Measurements from ENCODE around the gene CAMTA2. TPM values are rescaled to one million over a fixed set of nuclear protein-coding genes. Genes with fewer than 3 reads are reported as not detected.

Gene CAMTA2
- total and polyA plus RNA-seq, 2 donors from 2014 or later = 40.1 to 47.1 TPM

DNA sequence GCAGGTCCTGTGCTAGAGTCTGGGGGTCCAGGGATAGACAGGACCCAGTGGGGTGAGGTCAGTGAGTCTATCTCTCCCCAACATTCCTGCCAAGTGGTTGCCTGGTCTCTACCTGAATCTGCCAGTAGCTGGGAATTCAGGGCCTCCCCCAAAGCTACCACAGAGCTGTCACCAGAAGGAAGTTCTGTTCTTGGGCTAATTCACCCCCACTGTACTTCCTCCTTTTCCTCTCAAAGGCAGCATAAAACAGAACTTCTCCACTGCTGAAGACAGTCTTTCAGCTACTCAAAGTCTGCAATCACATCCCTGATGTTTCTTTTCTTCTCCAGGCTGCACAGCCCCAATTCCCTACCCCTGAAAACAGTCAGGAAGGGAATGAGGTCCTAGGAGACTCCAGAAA, 8.7 kb downstream of the CAMTA2 start:
- no peaks in the 10 kb centered on the region for H3K27me3 ChIP-seq (ENCODE audit: control insufficient read depth, insufficient read depth, low read length)
- H3K27ac ChIP-seq (ENCODE audit: low read depth in 2 of 2, low read length in 2 of 2) = no peak overlapping the region
- H3K36me3 ChIP-seq (ENCODE audit: control insufficient read depth in 2 of 3, insufficient read depth in 3 of 3, low read length in 3 of 3) = peaks cover 0 to 39% (median 31%) of the 10 kb centered on the region in 3 donors
- intact Hi-C loops (cut with DNase I) = no loop called here
- TF ChIP-seq, protein P1, sequence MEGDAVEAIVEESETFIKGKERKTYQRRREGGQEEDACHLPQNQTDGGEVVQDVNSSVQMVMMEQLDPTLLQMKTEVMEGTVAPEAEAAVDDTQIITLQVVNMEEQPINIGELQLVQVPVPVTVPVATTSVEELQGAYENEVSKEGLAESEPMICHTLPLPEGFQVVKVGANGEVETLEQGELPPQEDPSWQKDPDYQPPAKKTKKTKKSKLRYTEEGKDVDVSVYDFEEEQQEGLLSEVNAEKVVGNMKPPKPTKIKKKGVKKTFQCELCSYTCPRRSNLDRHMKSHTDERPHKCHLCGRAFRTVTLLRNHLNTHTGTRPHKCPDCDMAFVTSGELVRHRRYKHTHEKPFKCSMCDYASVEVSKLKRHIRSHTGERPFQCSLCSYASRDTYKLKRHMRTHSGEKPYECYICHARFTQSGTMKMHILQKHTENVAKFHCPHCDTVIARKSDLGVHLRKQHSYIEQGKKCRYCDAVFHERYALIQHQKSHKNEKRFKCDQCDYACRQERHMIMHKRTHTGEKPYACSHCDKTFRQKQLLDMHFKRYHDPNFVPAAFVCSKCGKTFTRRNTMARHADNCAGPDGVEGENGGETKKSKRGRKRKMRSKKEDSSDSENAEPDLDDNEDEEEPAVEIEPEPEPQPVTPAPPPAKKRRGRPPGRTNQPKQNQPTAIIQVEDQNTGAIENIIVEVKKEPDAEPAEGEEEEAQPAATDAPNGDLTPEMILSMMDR (IDR thresholded peaks at IDR 0.05; ENCODE audit: borderline replicate concordance, extremely low read depth, insufficient read depth) = no peak
- DNase-seq (no peak), FAIRE-seq (no peak)
- peaks cover 0 to 5% (median 2%) of the 10 kb centered on the region in 3 donors for H3K4me1 ChIP-seq (ENCODE audit: control insufficient read depth in 2 of 3, insufficient read depth in 2 of 3, low read depth in 1 of 3, low read length in 3 of 3)
- no peak overlapping the region for H3K9ac ChIP-seq (ENCODE audit: low read length in 3 of 3)
- H3K9me3 ChIP-seq (ENCODE audit: control insufficient read depth in 2 of 3, insufficient read depth in 1 of 3, low read length in 3 of 3) = no peaks in the 10 kb centered on the region
- H3K4me3 ChIP-seq (ENCODE audit: low read length in 3 of 3) = no peak overlapping the region

DNA sequence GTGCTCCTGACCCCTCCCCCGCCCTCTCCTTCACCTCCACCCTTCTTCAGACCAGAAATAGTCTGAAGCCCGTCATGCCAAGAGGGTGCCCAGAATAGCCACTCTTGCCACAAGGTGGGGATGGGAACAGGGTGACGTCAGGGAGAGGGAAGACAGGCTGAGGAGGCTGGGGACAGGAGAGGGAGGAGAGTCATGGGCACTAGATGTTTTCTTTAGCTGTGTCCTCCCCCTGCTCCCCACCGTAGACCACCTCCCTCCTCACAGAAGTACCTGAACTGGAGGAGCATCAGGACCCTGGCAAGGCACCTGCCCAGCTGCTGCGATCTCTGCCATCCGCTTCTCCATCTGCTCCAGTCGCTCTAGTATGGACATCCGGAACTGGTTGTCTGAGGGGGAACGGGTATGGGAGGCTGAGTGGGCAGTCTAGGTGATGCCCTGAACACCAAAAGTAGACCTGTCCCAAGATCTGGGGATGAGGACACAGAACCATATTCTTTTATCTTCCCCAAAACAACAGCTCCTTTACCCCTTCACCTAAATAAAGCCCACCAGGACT, 13.3 kb downstream of the CAMTA2 start:
- intact Hi-C loops (cut with DNase I) = no loop called here
- H3K9ac ChIP-seq (ENCODE audit: low read length in 3 of 3) = no peak overlapping the region
- no peak overlapping the region for H3K4me3 ChIP-seq (ENCODE audit: low read length in 3 of 3)
- H3K27me3 ChIP-seq (ENCODE audit: control insufficient read depth, insufficient read depth, low read length) = no peaks in the 10 kb centered on the region
- peak in 1 of 5 donors; percentile 40 for DNase-seq
- TF ChIP-seq, protein P1 (IDR thresholded peaks at IDR 0.05; ENCODE audit: borderline replicate concordance, extremely low read depth, insufficient read depth) = no peak
- H3K4me1 ChIP-seq (ENCODE audit: control insufficient read depth in 2 of 3, insufficient read depth in 2 of 3, low read depth in 1 of 3, low read length in 3 of 3) = peaks cover 3 to 14% (median 4%) of the 10 kb centered on the region in 3 donors
- H3K36me3 ChIP-seq (ENCODE audit: control insufficient read depth in 2 of 3, insufficient read depth in 3 of 3, low read length in 3 of 3) = peaks cover 0 to 38% (median 27%) of the 10 kb centered on the region in 3 donors
- FAIRE-seq = no peak
- no peaks in the 10 kb centered on the region for H3K9me3 ChIP-seq (ENCODE audit: control insufficient read depth in 2 of 3, insufficient read depth in 1 of 3, low read length in 3 of 3)
- H3K27ac ChIP-seq (ENCODE audit: low read depth in 2 of 2, low read length in 2 of 2) = no peak overlapping the region

DNA sequence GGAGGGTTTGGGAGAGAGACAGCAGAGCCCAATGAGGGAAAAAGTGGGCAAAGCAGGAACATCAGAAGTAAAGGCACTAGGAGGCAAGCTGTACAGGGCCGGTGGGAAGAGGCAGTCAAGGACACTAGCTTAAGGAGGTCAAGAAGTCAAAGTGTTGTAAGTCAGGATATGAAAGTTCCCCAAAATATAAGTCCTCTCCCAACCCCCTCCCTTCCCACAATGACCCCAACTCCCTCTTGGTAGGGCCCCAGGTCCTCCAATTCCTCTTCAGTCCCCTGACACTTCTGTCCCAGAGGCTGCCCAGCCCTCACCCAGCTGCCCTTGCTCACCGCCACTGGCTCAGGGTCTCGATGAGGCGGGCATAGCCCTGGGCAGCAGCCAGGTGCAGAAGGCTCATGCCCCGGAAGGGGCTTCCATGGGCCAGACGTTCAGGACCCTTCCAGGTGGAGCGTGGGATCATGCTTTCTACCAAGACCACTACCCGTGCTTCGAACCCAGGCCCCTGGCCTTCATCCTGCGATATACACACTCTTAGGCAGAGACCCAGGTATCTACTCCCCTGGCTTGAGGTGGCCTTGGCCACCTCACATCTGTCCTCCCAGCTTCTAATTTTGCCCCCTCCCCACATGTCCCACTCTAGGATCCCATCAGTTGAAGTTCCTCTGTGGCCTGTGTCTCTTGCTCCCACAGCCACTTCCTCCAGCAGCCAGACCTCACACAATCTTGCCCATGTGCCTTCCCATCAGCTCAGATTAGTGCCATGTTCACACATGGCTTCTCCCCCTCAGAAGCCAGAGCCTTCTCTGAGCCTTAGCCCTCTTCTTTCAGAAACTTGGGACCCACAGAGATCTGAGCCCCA, 14.0 kb downstream of the CAMTA2 start:
- Histone ChIP-seq H3K9ac (ENCODE audit: low read length in 3 of 3) (no peak overlapping the region), H3K9me3 (ENCODE audit: control insufficient read depth in 2 of 3, insufficient read depth in 1 of 3, low read length in 3 of 3) (no peaks in the 10 kb centered on the region), H3K4me3 (ENCODE audit: low read length in 3 of 3) (no peak overlapping the region), H3K27me3 (ENCODE audit: control insufficient read depth, insufficient read depth, low read length) (no peaks in the 10 kb centered on the region), H3K27ac (ENCODE audit: low read depth in 2 of 2, low read length in 2 of 2) (no peak overlapping the region), H3K36me3 (ENCODE audit: control insufficient read depth in 2 of 3, insufficient read depth in 3 of 3, low read length in 3 of 3) (peaks cover 0 to 33% (median 24%) of the 10 kb centered on the region in 3 donors), H3K4me1 (ENCODE audit: control insufficient read depth in 2 of 3, insufficient read depth in 2 of 3, low read depth in 1 of 3, low read length in 3 of 3) (peaks cover 3 to 19% (median 4%) of the 10 kb centered on the region in 3 donors)
- TF ChIP-seq, protein P1 (IDR thresholded peaks at IDR 0.05; ENCODE audit: borderline replicate concordance, extremely low read depth, insufficient read depth) = no peak
- no peak for FAIRE-seq
- intact Hi-C loops (cut with DNase I) = no loop called here
- DNase-seq = peak in 1 of 5 donors; percentile 66
